CD4-positive, alpha-beta T cell (primary cell): ENCODE measurements around the gene PGBD4. TPM values are rescaled to one million over a fixed set of nuclear protein-coding genes. Genes with fewer than 3 reads are reported as not detected.

Experiments used
- ATAC-seq: fragments of 200-7000 bp; cut with Tn5 transposase; one replicate; pipeline ENCODE4 v1.10.0; 2022; ENCODE audit warnings: mild to moderate bottlenecking; ENCODE audit not compliant: poor library complexity
- CTCF ChIA-PET: fragments of 350-600 bp; sonication (Branson Sonifier 250); formaldehyde crosslinking; loops from one replicate; lab custom pipeline; 2021; ENCODE audit warnings: antibody characterized with exemption, inconsistent platforms; lab: Charles Lee
- POLR2A ChIA-PET: fragments of 350-600 bp; sonication (Branson Sonifier 250); formaldehyde crosslinking; loops from one replicate; lab custom pipeline; 2021; ENCODE audit warnings: antibody characterized with exemption, inconsistent platforms; lab: Charles Lee
- DNase-seq, 14 experiments: peaks; one replicate each; pipeline ENCODE4 v3.0.0-alpha.2; 2013 to 2020; ENCODE audit warnings: mixed read lengths in 2 of 14
- H3K27ac ChIP-seq, 2 donors: one replicate each; pipeline versions ENCODE4 v1.5.1 to v1.7.0; 2013; ENCODE audit warnings: low read length in 2 of 2, low read depth in 1 of 2, mild to moderate bottlenecking in 1 of 2
- H3K27me3 ChIP-seq, 2 experiments: 1 replicate in 1 of 2; 2 replicates in 1 of 2; pipeline versions ENCODE4 v1.6.1 to v1.7.0; 2013; ENCODE audit warnings: low read length in 2 of 2, control low read depth in 1 of 2, mild to moderate bottlenecking in 1 of 2, moderate library complexity in 1 of 2; ENCODE audit not compliant: insufficient read depth in 2 of 2, control insufficient read depth in 1 of 2
- H3K36me3 ChIP-seq: one replicate; pipeline ENCODE4 v1.6.1; 2013; ENCODE audit warnings: low read length, control low read depth; ENCODE audit not compliant: insufficient read depth
- H3K4me1 ChIP-seq: one replicate; pipeline ENCODE4 v1.6.1; 2013; ENCODE audit warnings: low read length, control low read depth; ENCODE audit not compliant: insufficient read depth
- H3K4me3 ChIP-seq: one replicate; pipeline ENCODE4 v1.5.1; 2013; ENCODE audit warnings: mild to moderate bottlenecking, low read length, moderate library complexity
- H3K9me3 ChIP-seq, 2 experiments: 1 replicate in 1 of 2; 2 replicates in 1 of 2; pipeline versions ENCODE4 v1.6.1 to v1.7.0; 2013; ENCODE audit warnings: low read length in 2 of 2, mild to moderate bottlenecking in 2 of 2, control low read depth in 1 of 2, moderate library complexity in 1 of 2; ENCODE audit not compliant: control insufficient read depth in 1 of 2, insufficient read depth in 1 of 2
- H3K27ac Mint-ChIP-seq: one replicate; pipeline ENCODE4 v1.8.0; 2020; ENCODE audit warnings: mixed read lengths
- H3K27me3 Mint-ChIP-seq: one replicate; pipeline ENCODE4 v1.8.0; 2021; ENCODE audit warnings: mixed read lengths
- H3K36me3 Mint-ChIP-seq: one replicate; pipeline ENCODE4 v1.8.0; 2021; ENCODE audit warnings: low read depth, mixed read lengths
- H3K4me1 Mint-ChIP-seq: one replicate; pipeline ENCODE4 v1.8.0; 2021; ENCODE audit warnings: low read depth, mixed read lengths
- H3K4me3 Mint-ChIP-seq: one replicate; pipeline ENCODE4 v1.8.0; 2020; ENCODE audit warnings: mild to moderate bottlenecking, mixed read lengths
- H3K9me3 Mint-ChIP-seq: one replicate; pipeline ENCODE4 v1.8.0; 2020; ENCODE audit warnings: mixed read lengths
- intact Hi-C, 2 experiments: fragments of 100-400 bp; cut with DNase I in 1 of 2; cut with micrococcal nuclease in 1 of 2; formaldehyde crosslinking; loops; one replicate each; pipeline versions ENCODE4 v1.15.1 to v1.9.0; 2023 to 2025; cut with DNase I, micrococcal nuclease
- total RNA-seq, 174 experiments: library from RNA in 2 of 174; stranded (reverse) in 2 of 174; gene quantifications; one replicate each; pipeline ENCODE4 v1.2.3 and lab custom pipeline; 2021 to 2026
- TF ChIP-seq, protein P1 (sequence below): fragments of 200-600 bp; IDR thresholded peaks from one replicate; pipeline ENCODE4 v1.8.0; 2022; ENCODE audit warnings: antibody characterized with exemption, mild to moderate bottlenecking

The PGBD4 gene
- total RNA-seq, 2 experiments from 2014 or later = 2.3 to 2.6 TPM

DNA sequence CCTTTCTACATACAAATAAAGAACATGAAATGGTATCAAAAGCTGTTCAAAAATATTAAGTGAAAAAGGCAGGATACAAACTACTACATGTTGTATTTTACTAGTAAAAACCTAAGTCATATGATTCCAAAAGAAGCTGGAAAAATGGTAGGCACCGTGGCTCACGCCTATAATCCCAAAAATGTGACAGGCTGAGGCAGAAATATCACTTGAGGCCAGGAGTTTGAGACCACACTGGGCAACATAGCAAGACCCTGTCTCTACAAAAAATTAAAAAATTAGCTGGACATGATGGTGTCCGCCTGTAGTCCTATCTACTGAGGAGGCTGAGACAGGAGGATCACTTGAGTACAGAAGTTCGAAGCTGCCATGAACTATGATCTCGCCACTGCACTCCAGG lies 2.0 kb upstream of the PGBD4 start:
- Histone ChIP-seq H3K4me1 (peaks cover 20% of the 10 kb centered on the region), H3K4me3 (no peak overlapping the region), H3K9me3 (no peaks in the 10 kb centered on the region), H3K36me3 (peaks cover 5% of the 10 kb centered on the region), H3K27ac (no peak overlapping the region), H3K27me3 (no peaks in the 10 kb centered on the region)
- no peak for ATAC-seq
- intact Hi-C loops = loop anchor here (2.0 to 5.0 kb wide), 7 partner anchors 59 to 887 kb away; partner anchors contain the start of genes AVEN (in 1 of the 2), LPCAT4 (in 1 of the 2), NOP10 (in 1 of the 2) and NUTM1 (in 1 of the 2)
- peaks cover 60% of the 10 kb centered on the region for H3K4me1 Mint-ChIP-seq
- peaks cover 52% of the 10 kb centered on the region for H3K36me3 Mint-ChIP-seq
- DNase-seq = no peak
- TF ChIP-seq, protein P1, sequence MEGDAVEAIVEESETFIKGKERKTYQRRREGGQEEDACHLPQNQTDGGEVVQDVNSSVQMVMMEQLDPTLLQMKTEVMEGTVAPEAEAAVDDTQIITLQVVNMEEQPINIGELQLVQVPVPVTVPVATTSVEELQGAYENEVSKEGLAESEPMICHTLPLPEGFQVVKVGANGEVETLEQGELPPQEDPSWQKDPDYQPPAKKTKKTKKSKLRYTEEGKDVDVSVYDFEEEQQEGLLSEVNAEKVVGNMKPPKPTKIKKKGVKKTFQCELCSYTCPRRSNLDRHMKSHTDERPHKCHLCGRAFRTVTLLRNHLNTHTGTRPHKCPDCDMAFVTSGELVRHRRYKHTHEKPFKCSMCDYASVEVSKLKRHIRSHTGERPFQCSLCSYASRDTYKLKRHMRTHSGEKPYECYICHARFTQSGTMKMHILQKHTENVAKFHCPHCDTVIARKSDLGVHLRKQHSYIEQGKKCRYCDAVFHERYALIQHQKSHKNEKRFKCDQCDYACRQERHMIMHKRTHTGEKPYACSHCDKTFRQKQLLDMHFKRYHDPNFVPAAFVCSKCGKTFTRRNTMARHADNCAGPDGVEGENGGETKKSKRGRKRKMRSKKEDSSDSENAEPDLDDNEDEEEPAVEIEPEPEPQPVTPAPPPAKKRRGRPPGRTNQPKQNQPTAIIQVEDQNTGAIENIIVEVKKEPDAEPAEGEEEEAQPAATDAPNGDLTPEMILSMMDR = no peak
- no peaks in the 10 kb centered on the region for H3K27me3 Mint-ChIP-seq
- peak overlapping the region; percentile 53 for H3K4me3 Mint-ChIP-seq
- peak overlapping the region; percentile 96 for H3K27ac Mint-ChIP-seq
- peaks cover 4% of the 10 kb centered on the region for H3K9me3 Mint-ChIP-seq
- ChIA-PET POLR2A (interaction anchor here (1.1 kb wide), 1 partner anchor 484 kb away, joined by 3 read pairs; the partner anchor contains the start of gene GOLGA8B), CTCF (interaction anchor here (1.2 kb wide), 1 partner anchor 59 kb away, joined by 3 read pairs; no protein-coding TSS in a partner anchor)

DNA sequence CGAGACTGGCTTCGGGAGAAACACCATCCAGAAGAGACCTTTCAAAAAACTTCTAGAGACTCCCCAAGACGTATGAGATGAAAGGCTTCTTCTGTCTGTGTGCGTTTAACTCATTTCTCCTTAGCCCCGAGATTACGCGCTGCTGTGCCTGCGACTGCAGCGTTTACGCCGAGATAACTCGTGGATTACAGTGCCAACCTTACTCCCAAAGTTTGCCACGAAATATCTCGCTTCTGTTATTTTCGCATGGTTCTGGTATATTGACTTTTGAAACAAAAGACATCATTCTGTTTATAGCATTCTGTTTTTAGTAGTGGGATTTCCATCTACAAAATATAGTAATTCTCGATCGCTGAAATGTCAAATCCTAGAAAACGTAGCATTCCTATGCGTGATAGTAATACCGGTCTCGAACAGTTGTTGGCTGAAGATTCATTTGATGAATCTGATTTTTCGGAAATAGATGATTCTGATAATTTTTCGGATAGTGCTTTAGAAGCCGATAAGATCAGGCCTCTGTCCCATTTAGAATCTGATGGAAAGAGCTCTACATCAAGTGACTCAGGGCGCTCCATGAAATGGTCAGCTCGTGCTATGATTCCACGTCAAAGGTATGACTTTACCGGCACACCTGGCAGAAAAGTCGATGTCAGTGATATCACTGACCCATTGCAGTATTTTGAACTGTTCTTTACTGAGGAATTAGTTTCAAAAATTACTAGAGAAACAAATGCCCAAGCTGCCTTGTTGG lies 467 bp downstream of the PGBD4 start:
- ChIA-PET POLR2A (interaction anchor here (0.6 to 2.7 kb wide), 20 partner anchors 9 to 886 kb away, joined by 3 to 38 read pairs (median 5); partner anchors contain the start of genes AQR, AVEN, EMC4 and GOLGA8A), CTCF (interaction anchor here (0.7 to 2.1 kb wide), 3 partner anchors 65 to 265 kb away, joined by 3 to 9 read pairs (median 3); partner anchors contain the start of genes KATNBL1 and LPCAT4)
- TF ChIP-seq, protein P1 = no peak
- H3K27ac ChIP-seq = peak overlapping the region; percentile 84 to 97
- no peaks in the 10 kb centered on the region for H3K27me3 ChIP-seq
- no peaks in the 10 kb centered on the region for H3K36me3 ChIP-seq
- intact Hi-C loops = loop anchor here (5.0 kb wide), 3 partner anchors 65 to 885 kb away; partner anchors contain the start of genes AVEN (in 1 of the 2), SLC12A6 (in 1 of the 2) and ZNF770 (in 1 of the 2)
- peaks cover 20% of the 10 kb centered on the region for H3K4me1 ChIP-seq
- ATAC-seq (no peak), DNase-seq (peak in 1 of 14 experiments; percentile 13)
- Mint-ChIP-seq H3K36me3 (peaks cover 43% of the 10 kb centered on the region), H3K9me3 (peaks cover 9% of the 10 kb centered on the region), H3K27ac (peak overlapping the region; percentile 96), H3K4me3 (peak overlapping the region; percentile 91), H3K27me3 (no peaks in the 10 kb centered on the region), H3K4me1 (peaks cover 52% of the 10 kb centered on the region)
- H3K4me3 ChIP-seq = peak overlapping the region; percentile 80
- H3K9me3 ChIP-seq = no peaks in the 10 kb centered on the region

- DNase-seq = no peak
- intact Hi-C loops = no loop called here
- Mint-ChIP-seq H3K9me3 (peaks cover 9% of the 10 kb centered on the region), H3K27me3 (no peaks in the 10 kb centered on the region), H3K4me1 (peaks cover 22% of the 10 kb centered on the region), H3K4me3 (peak overlapping the region; percentile 62), H3K27ac (no peak overlapping the region), H3K36me3 (peaks cover 28% of the 10 kb centered on the region)
- no peak overlapping the region for H3K27ac ChIP-seq
- POLR2A ChIA-PET = interaction anchor here (0.6 kb wide), 1 partner anchor 8 kb away, joined by 4 read pairs; no protein-coding TSS in a partner anchor
- no peak for ATAC-seq
- peaks cover 7% of the 10 kb centered on the region for H3K4me1 ChIP-seq
- no peak overlapping the region for H3K4me3 ChIP-seq
- H3K27me3 ChIP-seq = no peaks in the 10 kb centered on the region
- no peaks in the 10 kb centered on the region for H3K36me3 ChIP-seq
- TF ChIP-seq, protein P1 = no peak
- H3K9me3 ChIP-seq = no peaks in the 10 kb centered on the region
- CTCF ChIA-PET = no interaction called here
These were observed 4.5 kb downstream of the PGBD4 start for GRCh38 chr15:34106423-34106822.
